ENCODE data around the gene OR2F2.
A peak's percentile ranks its signal among the peaks of the same experiment; 100 is the strongest.

The OR2F2 gene, protein sequence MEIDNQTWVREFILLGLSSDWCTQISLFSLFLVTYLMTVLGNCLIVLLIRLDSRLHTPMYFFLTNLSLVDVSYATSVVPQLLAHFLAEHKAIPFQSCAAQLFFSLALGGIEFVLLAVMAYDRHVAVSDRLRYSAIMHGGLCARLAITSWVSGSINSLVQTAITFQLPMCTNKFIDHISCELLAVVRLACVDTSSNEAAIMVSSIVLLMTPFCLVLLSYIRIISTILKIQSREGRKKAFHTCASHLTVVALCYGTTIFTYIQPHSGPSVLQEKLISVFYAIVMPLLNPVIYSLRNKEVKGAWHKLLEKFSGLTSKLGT

DNA sequence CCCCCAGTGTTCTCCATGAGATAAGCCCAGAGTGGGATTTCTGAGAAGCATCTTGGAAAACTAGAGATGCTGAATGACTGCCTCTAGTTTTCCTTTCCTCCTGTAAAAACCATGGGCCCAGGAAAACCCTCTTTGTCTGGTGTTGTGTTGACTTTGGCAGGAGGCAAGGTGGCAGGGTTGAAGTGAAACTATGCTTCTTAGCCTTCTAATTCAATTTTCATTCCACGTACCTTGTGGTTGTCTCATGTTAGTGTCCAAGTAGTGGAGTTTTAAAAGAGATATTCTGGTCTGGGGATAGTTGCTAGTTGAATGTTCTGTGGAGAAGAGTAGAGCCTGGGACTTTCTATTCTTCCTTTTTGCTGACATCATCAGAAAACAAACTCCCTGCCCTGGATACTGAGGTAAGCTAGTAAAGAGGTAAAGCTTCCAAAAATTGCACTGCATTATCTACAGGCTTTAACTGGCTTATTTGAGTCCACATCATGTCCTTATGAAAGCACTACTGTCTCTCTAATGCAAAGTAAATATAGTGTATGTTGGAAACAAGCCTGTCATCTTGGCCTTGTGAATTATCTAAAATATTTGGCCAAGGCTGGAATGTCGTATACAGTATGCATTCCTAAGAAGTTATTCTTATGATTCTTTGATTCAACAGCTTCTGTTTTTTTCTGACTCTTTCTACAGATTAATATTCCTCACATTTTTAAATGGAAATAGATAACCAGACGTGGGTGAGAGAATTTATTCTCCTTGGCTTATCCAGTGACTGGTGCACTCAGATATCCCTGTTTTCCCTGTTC lies at the start of gene OR2F2:
Gene OR2F2, plus strand, starts transcription at position 708 of the 800 bp plus-strand sequence. Its CDS starts 0 bp downstream, at position 708.
- no peak for DNase-seq (ENCODE audit: low spot score)

DNA sequence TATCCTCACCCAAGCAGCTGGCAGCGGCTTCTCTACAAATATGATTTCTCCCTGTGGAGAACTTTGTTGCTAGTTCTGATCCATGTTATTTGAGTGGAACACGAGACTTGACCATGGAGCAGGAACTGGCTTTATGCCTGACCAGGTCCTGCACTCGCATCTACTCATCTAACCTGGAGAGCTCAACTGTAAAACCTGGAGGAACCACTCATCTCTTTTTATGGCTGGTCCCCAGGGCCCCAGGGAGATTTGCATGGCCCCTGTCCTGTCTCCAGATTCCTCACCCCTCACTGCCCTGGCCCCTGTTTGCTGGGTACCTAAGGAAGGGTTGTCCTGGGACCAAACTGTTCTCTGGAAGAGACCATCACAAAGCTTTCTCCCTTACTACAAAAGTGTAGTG lies 49.1 kb upstream of the OR2F2 start:
- no peak for DNase-seq (ENCODE audit: low spot score)

DNA sequence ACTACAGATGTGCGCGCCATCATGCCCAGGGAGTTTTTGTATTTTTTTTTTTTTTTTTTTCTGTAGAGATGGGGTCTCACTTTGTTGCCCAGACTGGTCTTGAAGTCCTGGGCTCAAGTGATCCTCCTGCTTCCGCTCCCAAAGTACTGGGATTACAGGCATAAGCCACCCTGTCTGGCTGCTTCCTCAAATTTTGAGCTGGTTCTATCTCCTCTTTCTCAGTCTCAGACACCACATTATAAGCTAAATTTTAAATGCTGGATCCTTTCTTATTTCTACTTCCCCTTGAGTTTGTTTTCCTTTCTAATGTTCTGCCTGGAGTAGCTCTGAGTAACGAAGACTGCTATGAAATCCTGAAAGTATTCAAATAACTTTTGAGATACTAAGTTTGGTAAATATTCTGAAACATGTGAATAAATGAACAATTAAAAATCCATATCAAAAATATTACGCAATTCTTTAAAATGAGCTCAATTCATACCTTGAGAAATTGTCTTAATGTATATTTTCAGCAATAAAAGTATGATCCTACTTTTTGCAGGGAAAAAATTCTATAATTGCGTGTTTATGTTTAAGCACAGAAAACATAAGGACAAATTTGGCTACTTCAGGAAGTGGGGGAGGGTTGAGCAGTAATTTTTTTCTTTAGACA lies 48.1 kb upstream of the OR2F2 start:
- DNase-seq (ENCODE audit: low spot score), result no peak

DNA sequence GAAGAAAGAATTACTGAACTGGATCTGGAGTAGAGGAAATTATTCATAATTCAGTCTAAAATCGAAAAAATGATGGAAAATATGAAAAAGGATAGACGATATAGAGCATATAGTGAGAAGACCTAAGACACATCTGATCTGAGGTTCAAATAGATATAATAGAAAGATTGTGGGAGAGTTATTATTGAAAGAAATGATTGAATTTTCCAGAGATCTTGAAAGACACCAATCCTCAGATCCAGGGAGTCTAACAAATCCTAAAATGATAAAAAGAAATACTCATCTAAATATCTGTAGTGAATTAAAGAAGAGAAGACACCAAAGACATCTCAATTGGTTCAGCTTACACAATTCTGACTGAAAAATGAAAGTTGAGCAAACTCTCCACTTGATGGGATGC lies 46.0 kb upstream of the OR2F2 start:
- no peak for DNase-seq (ENCODE audit: low spot score)

DNA sequence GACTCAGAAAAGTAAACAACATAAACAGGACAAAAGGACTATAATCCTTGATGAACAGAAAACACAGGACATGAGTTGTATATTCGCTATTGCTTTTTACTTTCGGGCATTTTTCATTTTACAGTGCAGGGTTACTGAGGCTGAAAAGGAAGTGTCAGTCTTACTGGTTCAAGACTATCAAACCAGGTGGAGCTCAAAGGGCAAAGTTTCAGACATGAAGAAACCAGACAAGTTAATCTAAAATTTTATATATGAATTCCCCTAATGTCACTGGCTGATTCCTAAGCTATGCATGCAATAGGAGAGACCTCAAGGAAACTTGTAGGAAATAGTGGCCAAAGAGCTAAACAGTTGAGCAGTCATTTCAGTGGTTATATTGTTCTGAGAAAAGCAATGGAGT lies 44.5 kb upstream of the OR2F2 start:
- DNase-seq (ENCODE audit: low spot score), result no peak

DNA sequence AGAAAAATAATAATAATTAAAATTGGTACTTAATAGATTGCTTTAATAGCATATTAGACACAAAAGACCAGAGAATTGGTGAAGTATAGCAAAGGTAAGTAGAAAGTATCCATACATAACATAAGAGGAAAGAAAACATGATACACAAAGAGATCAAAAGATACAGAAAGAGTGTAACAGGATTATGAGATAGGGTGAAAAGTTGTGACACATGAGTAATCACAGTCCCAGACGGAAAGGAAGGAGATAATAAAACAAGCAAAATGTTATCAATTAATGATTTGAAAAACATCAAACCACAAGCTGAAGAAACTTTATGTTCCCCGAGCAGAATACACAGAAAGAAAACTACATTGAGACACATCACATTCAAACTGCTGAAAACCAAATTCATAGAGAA lies 43.6 kb upstream of the OR2F2 start:
- no peak for DNase-seq (ENCODE audit: low spot score)

DNA sequence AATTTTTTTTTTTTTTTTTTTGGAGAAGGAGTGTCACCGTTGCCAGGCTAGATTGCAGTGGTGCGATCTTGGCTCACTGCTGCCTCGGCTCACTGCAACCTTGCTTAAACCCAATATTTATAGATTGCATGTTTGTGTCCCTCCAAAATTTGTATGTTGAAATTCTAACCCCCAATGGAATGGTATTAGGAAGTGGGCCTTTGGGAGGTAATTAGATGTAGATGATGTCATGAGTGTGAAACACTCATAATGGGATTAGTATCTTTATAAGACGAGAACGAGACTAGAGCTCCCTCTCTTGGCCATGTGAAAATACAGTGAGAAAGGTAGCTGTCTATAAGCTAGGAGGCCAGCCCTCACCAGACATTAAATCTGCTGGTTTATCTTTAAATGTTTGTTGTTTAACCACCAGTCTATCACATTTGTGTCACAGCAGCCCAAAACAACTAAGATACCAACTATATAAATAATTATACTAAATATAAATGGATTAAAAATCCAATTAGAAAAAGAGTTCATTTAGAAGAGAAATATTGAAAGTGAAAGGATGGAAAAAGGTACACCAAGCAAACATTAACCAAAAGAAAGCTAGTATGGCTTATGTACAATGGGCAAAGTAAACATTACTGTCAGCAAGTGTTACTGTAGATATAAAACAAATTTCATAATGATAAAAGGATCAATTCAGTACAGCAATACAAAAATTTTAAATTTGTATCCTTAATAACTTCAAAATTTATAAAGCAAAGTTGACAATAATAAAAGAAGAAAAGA lies 42.3 kb upstream of the OR2F2 start:
- DNase-seq (ENCODE audit: low spot score), result peak; percentile 63

DNA sequence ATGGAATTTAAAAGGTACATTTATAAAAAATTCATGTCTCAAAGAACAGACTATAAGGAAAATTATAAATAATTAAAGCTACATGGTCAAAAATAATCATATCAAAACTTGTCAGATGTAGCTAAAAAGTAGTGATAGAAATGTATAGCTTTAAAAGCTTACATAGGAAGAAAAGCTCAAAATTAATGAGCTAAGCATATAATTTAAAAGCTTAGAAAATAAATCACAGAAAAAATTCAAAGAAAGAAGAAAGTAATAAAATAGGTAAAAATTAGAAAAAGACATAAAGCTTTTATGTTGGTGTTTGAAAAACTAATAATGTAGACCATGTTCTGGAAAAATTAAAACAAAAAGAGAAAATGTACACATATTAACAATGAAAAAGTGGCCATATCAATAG lies 38.4 kb upstream of the OR2F2 start:
- DNase-seq (ENCODE audit: low spot score), result no peak

DNA sequence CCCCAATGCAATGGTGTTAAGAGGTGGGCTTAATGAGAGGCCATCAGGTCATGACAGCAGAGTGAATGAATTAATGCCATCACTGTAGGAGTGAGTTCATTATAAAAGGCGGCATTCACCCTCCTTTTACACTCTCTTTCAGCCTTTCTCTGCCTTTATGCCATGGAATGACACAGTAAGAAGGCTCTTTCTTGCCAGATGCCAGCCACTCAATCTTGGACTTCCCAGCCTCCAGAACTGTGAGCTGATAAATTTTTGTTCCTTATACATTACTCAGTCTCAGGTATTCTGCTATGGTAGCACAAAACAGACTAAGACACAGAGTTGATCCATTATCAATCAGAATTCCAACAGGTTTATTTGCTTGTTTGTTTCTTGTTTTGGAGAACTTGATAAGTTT lies 36.2 kb upstream of the OR2F2 start:
- no peak for DNase-seq (ENCODE audit: low spot score)

DNA sequence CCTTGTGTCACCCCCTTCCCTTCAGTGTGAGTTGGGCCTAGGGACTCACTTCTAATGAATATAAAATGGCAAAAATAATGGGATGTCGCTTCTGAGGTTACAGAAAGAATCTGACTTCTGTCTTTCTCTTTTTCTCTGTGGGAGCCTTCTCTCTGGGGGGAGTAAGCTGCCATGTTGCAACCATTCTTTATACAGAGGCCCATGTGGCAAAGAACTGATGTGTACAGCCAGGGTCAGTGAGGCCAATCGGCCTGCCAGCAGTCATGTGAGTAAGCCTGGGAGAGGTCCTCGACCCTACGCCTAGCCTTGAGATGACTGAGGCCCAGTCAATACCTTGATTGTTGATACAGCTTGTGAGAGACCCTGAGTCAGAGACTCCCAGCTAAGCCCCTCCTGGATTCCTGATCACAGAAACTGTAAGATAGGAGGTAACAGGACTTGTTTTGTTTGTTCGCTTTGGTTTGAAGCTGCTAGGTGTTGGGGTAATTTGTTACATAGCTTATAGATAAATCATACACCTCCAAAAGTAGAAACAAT lies 34.7 kb upstream of the OR2F2 start:
- no peak for DNase-seq (ENCODE audit: low spot score)

DNA sequence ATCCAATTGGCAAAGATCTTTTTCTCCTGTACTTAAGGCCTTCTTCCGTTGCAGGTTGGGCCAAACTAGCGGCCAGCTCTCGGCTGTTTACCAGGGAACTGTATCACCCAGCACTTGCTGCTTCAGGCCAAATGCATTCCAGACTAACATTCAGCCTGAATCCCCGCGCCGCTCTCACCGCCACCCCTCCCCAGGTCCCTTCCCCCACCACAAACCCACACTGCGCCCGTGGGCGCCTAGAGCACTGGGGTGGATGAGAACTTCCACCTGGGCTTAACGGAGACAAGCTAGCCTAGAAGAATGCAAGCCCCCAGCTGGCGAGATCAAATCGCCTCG lies 33.7 kb upstream of the OR2F2 start:
- DNase-seq (ENCODE audit: low spot score), result no peak

DNA sequence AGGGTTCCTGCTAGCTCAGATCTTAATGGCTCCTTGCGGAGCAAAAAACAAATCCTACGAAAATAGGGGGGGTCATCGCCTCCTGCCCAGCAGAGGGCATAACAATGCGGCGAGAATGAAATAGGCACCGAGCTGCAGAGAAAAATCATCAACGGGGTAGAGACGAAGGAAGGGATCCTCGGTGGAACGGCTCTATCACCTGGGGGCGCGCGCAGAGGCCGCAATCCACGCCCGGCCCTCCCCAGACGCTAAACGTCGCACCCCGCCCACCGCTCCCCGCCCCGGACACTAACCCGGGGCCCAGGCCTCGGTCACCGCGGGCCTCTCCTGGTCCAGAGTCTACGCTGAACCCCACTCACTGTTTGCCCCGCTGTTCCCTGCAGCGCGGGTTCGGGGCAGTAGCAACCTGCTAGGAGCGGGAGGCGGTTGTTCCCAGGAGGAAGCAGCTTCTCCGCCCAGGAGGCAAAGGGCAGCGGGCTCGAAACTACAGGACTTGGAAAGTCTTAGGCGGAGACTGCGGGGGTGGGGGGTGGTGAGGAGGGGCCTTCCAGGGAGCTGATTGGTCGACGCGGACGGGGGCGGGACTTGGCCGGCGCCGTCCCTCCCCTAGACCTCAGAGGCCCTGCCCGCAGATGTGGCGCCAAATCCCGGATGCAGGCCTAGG lies 33.2 kb upstream of the OR2F2 start, which contains the start of gene TCAF1:
Gene TCAF1, minus strand, starts transcription at position 509 of the 664 bp plus-strand sequence. CDS start 25,568 bp downstream, outside the sequence.
- DNase-seq (ENCODE audit: low spot score), result peak; percentile 90

DNA sequence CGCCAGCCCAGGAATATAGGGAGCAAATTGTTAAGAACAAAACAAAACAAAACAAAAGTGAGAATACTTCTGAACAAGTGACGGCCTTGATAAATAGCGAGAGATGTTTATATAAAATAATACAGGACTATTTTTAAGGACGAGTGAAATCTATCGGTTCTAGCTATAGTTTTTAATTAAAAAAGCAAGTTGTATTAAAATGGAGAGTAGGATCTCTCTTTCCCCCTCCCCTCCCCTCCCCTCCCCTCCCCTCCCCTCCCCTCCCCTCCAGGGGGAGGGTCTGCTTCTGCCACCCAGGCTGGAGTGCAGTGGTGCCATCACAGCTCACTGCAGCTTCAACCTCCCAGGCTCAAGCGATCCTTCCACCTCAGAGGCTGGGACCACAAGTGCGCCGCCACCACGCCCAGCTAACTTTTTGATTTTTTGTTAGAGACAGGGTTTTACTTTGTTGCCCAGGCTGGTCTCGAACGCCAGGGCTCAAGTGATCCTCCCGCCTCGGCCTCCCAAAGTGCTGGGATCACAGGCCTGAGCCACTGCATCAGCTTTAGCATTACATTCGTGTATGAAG lies 32.6 kb upstream of the OR2F2 start:
- DNase-seq (ENCODE audit: low spot score), result no peak

DNA sequence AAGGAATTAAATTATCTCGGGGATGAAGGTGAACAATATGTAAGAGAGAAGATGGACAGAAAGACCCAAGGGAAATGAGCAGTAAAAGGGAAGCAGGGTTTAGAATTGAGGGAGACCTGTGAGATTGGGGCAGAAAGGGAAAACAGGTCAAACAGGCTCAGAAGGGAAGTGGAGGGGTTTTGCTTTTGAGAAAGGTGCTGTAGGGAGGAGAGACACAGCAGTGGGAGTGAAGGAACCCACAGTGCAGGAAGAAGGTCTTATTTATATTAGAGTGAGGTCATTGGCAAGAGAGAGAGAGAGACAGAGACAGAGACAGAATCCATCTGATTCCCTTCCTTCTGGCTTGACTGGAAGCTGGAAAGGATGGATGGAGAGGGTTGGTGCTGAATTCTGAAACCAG lies 29.5 kb upstream of the OR2F2 start:
- DNase-seq (ENCODE audit: low spot score), result no peak

DNA sequence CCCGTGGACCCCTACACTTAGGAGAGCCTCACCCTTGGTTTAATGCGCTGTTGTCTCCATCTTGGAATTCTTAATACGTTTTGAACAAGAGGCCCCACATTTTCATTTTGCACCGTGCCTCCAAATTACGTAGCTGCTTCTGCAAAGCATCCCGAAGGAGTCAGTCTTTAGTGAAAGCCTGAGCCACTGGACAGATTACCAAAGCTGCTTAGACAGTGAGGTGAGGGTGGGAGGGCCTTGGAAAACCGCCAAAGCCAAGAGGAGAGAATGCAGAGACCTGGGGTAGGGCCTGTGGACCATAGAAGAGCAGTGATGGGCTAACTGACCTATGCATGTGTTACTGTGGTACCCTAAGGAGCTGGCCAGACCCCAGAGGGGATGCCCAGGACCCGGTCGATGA lies 28.9 kb upstream of the OR2F2 start:
- DNase-seq (ENCODE audit: low spot score), result no peak

DNA sequence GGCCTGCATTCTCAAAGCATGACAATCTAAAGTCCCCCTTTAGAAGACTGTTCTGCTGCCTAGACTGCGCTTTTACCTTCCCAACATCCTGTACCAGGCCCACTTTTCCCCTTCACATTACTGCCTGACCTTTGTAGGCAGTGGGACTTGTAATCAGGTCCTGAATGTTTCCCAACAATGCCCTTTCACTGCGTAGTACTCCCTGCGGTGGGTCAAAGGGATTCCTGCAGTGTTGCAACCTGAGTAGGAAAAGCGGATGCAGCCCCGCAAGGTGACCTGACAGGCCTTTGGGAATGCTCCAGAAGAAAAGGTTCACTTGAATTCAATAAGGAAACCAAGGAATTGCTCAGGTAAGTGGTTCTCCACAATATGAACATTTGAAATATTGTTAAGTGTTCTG lies 28.1 kb upstream of the OR2F2 start:
- DNase-seq (ENCODE audit: low spot score), result no peak

DNA sequence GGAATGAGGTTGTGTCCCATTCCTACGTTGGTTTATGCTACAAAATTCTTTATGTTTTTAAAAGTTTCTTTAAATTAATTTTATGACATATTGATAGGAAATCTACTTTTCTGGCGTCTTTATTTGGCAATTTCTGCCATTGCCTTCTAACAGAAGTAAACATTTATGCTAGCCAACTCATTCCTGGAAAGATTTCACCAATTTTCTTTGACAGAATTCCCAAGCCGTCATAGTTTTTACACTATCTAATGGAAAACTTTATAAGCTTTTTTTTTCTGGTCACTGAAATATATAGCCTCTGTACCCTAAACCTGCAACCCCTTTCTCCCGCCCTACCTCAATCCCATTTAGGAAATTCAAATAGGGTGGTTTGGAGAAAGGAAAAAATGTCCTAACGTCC lies 26.9 kb upstream of the OR2F2 start:
- DNase-seq (ENCODE audit: low spot score), result no peak

DNA sequence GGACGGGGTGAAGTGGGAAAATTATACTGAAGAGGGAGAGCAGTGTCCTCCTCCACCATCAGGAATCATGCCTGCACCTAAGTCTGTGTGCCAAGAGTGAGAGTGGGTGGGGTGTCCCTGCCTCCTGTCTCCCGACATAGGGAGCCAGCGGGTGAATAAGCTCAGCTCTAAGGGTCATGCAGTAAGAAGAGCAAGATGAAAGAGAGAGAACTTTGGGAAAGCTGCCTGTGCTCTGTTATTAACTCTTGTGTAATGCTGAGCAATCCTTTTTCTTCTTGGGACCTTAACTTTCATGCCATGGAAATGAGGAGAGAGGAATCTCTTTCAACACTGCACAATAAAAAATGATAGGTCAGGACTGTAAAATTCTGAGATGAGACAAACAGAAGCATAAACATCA lies 25.2 kb upstream of the OR2F2 start:
- no peak for DNase-seq (ENCODE audit: low spot score)

DNA sequence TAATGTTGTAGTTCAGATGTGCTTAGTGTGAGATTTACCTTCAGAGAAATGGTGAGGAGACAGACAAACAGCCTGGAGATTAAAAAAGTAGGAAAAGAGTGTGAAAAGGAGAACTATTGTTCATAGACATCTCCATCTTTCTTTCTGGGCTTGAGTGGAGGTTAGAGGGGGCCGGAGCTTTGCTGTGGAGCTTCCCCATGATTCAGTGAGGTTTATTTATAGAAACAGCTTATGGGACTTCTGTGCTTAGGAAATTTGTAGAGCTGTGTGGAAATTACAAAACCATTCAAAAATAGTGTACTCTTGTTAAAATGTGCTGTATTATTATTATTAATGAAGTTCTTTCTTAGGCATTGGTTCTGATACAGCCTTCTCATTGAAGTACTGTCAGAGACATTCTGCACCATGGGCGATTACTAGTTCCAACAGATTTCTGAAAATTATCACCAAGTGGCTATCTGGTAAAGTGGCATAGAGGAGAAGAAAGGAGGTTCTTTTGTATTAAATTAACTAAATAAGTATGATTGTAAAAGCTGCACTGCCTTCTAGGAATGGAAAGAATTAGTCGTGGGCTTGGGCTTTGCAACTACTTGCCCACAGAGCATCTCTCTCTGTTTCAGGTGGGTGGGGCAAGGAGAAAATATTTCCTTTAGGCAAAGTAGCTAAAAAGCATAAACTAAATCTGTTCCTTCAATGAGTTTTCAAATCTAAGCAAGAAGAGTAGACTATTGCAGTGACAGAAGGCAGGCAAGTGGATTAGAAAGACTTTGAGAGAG lies 24.4 kb upstream of the OR2F2 start:
- DNase-seq (ENCODE audit: low spot score), result no peak

DNA sequence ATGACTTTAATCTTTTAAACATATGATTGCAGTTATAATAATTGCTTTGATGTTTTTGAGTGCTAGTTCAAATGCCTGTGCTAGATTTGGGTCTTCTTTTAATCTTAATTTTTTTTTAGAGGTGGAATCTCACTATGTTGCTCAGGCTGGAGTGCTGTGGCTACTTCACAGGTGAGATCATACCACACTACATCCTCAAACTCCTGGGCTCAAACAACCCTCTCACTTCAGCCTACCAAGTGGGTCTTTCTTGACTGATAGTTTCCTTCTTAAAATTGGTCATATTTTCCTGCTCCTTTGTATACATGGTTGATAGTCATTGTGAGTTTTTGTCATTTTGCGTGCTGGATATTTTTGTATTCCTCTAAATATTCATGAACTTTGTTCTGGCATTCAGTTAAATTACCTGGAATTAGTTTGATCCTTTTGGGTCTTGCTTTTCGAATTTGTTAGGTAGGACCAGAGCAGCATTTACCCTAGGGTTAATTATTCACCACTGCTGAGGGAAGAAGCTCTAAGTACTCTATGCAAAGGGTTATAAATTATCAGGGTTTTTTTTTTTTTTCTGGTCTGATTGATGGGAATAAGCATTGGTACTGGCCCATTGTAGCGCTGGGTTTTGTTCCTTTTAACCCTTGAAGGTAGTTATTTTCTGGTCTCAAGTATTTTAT lies 21.0 kb upstream of the OR2F2 start:
- no peak for DNase-seq (ENCODE audit: low spot score)
